DOHH2 (cell line): ENCODE measurements around the gene CCRL2.

Source experiments
- H3F3A ChIP-seq: fragments of 200-600 bp; sonication (generic), shearing (Covaris generic); 2 replicates; pipeline ENCODE4 v1.6.0; 2016; ENCODE audit warnings: antibody characterized with exemption, mild to moderate bottlenecking; ENCODE audit not compliant: control insufficient read depth, insufficient read depth
- H3K27ac ChIP-seq: fragments of 200-600 bp; sonication (generic); 2 replicates; pipeline ENCODE4 v1.5.1; 2014; ENCODE audit warnings: low read depth, mild to moderate bottlenecking, low read length, moderate library complexity
- H3K27me3 ChIP-seq: fragments of 200-600 bp; sonication (generic); 2 replicates; pipeline ENCODE4 v1.6.1; 2014; ENCODE audit warnings: mild to moderate bottlenecking, low read length, mixed read lengths; ENCODE audit not compliant: control insufficient read depth
- H3K36me3 ChIP-seq: fragments of 200-600 bp; sonication (generic); 2 replicates; pipeline ENCODE4 v1.6.1; 2014; ENCODE audit warnings: mild to moderate bottlenecking, low read length, moderate library complexity, mixed read lengths; ENCODE audit not compliant: control insufficient read depth
- H3K4me1 ChIP-seq: fragments of 200-600 bp; sonication (generic); 2 replicates; pipeline ENCODE4 v1.6.1; 2014; ENCODE audit warnings: mild to moderate bottlenecking, low read length, mixed read lengths; ENCODE audit not compliant: control insufficient read depth
- H3K4me2 ChIP-seq: fragments of 200-600 bp; sonication (generic); 2 replicates; pipeline ENCODE4 v1.6.0; 2014; ENCODE audit warnings: mild to moderate bottlenecking, low read length, moderate library complexity
- H3K4me3 ChIP-seq: fragments of 200-600 bp; sonication (generic); 2 replicates; pipeline ENCODE4 v1.5.1; 2014; ENCODE audit warnings: mild to moderate bottlenecking, low read length, mixed read lengths
- H3K79me2 ChIP-seq: fragments of 200-600 bp; sonication (generic); 2 replicates; pipeline ENCODE4 v1.6.1; 2014; ENCODE audit warnings: mild to moderate bottlenecking, low read length, mixed read lengths; ENCODE audit not compliant: control insufficient read depth
- H3K9me2 ChIP-seq: fragments of 200-600 bp; sonication (generic); replicated peaks from 2 replicates; pipeline ENCODE4 v1.6.1; 2014; ENCODE audit warnings: mild to moderate bottlenecking, low read length, mixed read lengths; ENCODE audit not compliant: control insufficient read depth
- H3K9me3 ChIP-seq: fragments of 200-600 bp; sonication (generic); 2 replicates; pipeline ENCODE4 v1.6.1; 2014; ENCODE audit warnings: antibody characterized with exemption, low read length, mixed read lengths; ENCODE audit not compliant: control insufficient read depth, insufficient read depth
- H4K20me1 ChIP-seq: fragments of 200-600 bp; sonication (generic); 2 replicates; pipeline ENCODE4 v1.6.0; 2014; ENCODE audit warnings: low read depth, mild to moderate bottlenecking, antibody characterized with exemption, low read length, moderate library complexity; ENCODE audit not compliant: control insufficient read depth, insufficient read depth
- EZH2phosphoT487 ChIP-seq: fragments of 200-600 bp; sonication (generic); IDR thresholded peaks from 2 replicates; pipeline ENCODE4 v1.6.1; 2017; ENCODE audit warnings: borderline replicate concordance, mild to moderate bottlenecking, antibody characterized with exemption, low read length, moderate library complexity, mixed read lengths
- TF ChIP-seq, protein P1 (sequence below): fragments of 200-600 bp; sonication (generic); IDR thresholded peaks from one replicate; pipeline ENCODE4 v1.5.1; 2014; ENCODE audit warnings: antibody characterized with exemption, mild to moderate bottlenecking, low read depth, low read length; ENCODE audit not compliant: poor library complexity, severe bottlenecking

Gene CCRL2

DNA sequence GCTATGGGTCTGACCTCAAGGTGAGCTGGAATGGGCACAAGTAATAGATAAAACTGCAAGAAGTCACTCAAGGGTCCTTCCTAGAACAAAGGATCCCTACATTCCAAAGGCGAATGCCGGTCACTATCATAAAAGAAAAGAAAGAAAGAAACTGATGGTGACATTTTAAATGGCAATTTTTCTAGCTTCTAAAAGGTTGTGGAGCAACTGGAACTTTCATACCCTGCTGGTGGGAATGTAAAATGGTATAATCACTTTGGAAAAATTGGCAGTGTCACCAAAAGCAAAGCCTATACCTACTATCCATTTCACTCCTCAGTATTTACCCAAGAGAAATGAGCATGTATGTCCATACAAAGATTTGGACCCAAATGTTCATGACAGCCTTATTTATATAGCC lies 4.2 kb downstream of the CCRL2 start:
- Histone ChIP-seq H3K79me2 (no peaks in the 10 kb centered on the region), H3K4me3 (no peak overlapping the region), H3K9me2 (no peaks in the 10 kb centered on the region), H3K27ac (no peak overlapping the region), H3K9me3 (no peaks in the 10 kb centered on the region), H3F3A (no peaks in the 10 kb centered on the region), H3K27me3 (peaks cover 37% of the 10 kb centered on the region), H3K36me3 (no peaks in the 10 kb centered on the region), H3K4me2 (no peak overlapping the region), H3K4me1 (no peaks in the 10 kb centered on the region), H4K20me1 (no peaks in the 10 kb centered on the region)
- TF ChIP-seq, protein P1, sequence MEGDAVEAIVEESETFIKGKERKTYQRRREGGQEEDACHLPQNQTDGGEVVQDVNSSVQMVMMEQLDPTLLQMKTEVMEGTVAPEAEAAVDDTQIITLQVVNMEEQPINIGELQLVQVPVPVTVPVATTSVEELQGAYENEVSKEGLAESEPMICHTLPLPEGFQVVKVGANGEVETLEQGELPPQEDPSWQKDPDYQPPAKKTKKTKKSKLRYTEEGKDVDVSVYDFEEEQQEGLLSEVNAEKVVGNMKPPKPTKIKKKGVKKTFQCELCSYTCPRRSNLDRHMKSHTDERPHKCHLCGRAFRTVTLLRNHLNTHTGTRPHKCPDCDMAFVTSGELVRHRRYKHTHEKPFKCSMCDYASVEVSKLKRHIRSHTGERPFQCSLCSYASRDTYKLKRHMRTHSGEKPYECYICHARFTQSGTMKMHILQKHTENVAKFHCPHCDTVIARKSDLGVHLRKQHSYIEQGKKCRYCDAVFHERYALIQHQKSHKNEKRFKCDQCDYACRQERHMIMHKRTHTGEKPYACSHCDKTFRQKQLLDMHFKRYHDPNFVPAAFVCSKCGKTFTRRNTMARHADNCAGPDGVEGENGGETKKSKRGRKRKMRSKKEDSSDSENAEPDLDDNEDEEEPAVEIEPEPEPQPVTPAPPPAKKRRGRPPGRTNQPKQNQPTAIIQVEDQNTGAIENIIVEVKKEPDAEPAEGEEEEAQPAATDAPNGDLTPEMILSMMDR = no peak
- no peak for TF ChIP-seq EZH2phosphoT487

GRCh38 chr3:46412786-46413298 lies 5.8 kb downstream of the CCRL2 start:
- Histone ChIP-seq H3K4me3 (no peak overlapping the region), H3K9me2 (no peaks in the 10 kb centered on the region), H3K27ac (no peak overlapping the region), H4K20me1 (no peaks in the 10 kb centered on the region), H3K4me2 (no peak overlapping the region), H3K27me3 (peaks cover 23% of the 10 kb centered on the region), H3K79me2 (no peaks in the 10 kb centered on the region), H3K4me1 (no peaks in the 10 kb centered on the region), H3K9me3 (no peaks in the 10 kb centered on the region), H3F3A (no peaks in the 10 kb centered on the region), H3K36me3 (no peaks in the 10 kb centered on the region)
- TF ChIP-seq, protein P1 = no peak
- TF ChIP-seq EZH2phosphoT487 = no peak

- TF ChIP-seq, protein P1 = no peak
- no peak for TF ChIP-seq EZH2phosphoT487
- Histone ChIP-seq H3K27ac (no peak overlapping the region), H3K9me3 (no peaks in the 10 kb centered on the region), H3K36me3 (no peaks in the 10 kb centered on the region), H3K9me2 (no peaks in the 10 kb centered on the region), H3K79me2 (no peaks in the 10 kb centered on the region), H3F3A (no peaks in the 10 kb centered on the region), H3K27me3 (peaks cover 14% of the 10 kb centered on the region; the same call in 1 of the 2 replicates), H3K4me2 (no peak overlapping the region), H4K20me1 (no peaks in the 10 kb centered on the region), H3K4me3 (no peak overlapping the region), H3K4me1 (no peaks in the 10 kb centered on the region)
Measured at GRCh38 chr3:46413951-46414350, 6.9 kb downstream of the CCRL2 start.
